Astrocyte (in vitro differentiated cells and primary cell): Measurements from ENCODE around the gene IMP4.

Source experiments
- CTCF ChIP-seq: IDR thresholded peaks from 2 replicates; pipeline ENCODE4 v1.5.1; 2011; ENCODE audit warnings: low read depth, mild to moderate bottlenecking, inconsistent platforms, low read length, moderate library complexity; ENCODE audit not compliant: insufficient read depth
- EZH2 ChIP-seq: IDR thresholded peaks from 2 replicates; pipeline ENCODE4 v1.6.1; 2012; ENCODE audit warnings: mild to moderate bottlenecking, low read length, inconsistent platforms; ENCODE audit not compliant: insufficient read depth

- TF ChIP-seq CTCF (no peak), EZH2 (no peak)
Measured at GRCh38 chr2:130352237-130352636, 9.5 kb downstream of the IMP4 start.
